ENCODE measurements around the gene CRABP1.

CRABP1 gene

GRCh38 chr15:78317145-78317836, 22.9 kb upstream of the CRABP1 start:
- peak; percentile 55 for DNase-seq

DNA sequence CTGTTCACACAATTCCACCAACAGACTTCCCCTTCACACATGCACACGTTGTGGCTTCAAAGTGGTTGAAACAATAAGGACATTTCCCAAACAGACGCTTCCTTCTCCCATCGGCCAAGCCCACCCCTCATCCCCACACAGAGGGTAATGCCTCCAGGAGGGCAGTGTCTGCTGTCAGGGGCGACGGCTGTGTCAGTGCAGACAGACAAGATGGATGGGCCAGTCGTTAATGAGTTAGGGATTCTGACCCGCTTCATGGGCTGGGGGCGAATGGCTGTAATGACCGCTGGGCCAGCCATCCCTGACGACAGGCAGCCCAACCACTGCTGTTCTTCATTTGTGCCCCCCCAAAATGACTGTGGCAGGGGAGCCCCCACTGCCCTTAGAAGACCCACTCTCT, 20.6 kb upstream of the CRABP1 start:
- no peak for DNase-seq

DNA sequence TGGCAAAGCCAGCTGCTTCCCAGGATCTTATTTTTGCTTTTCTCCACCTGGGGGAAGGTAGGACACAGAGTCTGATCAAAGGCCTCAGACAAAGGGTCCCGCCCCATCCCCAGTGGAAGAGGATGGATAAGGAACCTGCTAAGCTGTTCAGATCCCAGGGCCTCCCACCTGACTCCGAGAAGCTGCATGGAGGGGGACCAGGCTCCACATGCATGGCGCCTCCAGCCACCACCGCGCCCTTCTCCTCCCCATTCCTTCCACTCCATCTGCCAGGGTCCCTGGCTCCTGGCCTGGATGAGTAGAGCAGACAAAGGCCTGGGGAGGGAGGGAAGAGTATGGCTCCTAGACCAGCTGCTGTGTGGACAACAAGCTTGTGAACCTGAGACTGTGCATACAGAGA, 20.0 kb upstream of the CRABP1 start:
- no peak for DNase-seq

GRCh38 chr15:78321041-78321570, 19.0 kb upstream of the CRABP1 start:
- DNase-seq = no peak

GRCh38 chr15:78321786-78322185, 18.4 kb upstream of the CRABP1 start:
- DNase-seq = no peak

DNA sequence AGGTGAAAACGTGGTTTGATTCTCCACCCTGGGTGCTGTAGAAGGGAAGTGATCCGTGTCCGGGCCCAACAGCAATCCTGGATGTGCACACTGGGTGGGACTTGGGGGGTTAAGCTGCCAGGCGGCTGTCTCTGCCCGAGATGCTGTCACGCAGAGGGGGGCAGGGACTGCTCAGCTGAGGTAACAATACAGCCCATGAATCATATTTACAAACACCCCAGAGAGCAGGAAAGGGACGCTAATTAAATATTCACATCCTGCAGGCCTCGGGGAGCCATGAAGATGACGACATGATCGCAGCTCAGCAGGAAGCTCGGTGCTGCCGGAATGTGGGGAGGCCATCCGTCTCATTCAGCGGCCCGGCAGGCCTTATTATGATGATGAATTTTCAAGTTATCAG, 17.9 kb upstream of the CRABP1 start:
- DNase-seq = no peak

GRCh38 chr15:78322724-78323521, 17.2 kb upstream of the CRABP1 start:
- no peak for DNase-seq

DNA sequence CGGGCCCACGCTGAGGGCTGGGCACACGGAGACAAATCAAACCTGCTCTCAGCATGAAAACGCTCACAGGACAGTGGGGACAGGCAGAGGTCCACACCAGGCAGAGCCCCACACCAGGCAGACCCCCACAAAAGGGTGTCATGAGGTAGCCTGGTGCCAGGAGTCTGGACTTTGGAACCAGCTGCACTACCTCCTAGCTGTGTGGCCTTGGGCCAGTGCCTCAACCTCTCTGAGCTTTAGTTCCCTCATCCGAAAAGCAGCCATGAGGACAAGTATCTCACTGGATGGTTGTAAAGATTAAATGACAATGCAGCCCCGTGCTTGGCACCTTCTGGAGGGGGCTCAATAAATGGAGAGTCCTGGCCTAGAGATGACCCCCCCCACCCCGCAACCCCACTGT, 16.5 kb upstream of the CRABP1 start:
- no peak for DNase-seq

GRCh38 chr15:78324144-78324543, 16.0 kb upstream of the CRABP1 start:
- no peak for DNase-seq

GRCh38 chr15:78325092-78325843, 14.9 kb upstream of the CRABP1 start:
- DNase-seq = no peak

- DNase-seq = no peak
Observed at GRCh38 chr15:78327466-78327865, 12.7 kb upstream of the CRABP1 start.

- DNase-seq = no peak
Observed at GRCh38 chr15:78329625-78330024, 10.5 kb upstream of the CRABP1 start.

- no peak for DNase-seq
Observed at GRCh38 chr15:78334845-78335244, 5.3 kb upstream of the CRABP1 start.

GRCh38 chr15:78335985-78336384, 4.2 kb upstream of the CRABP1 start:
- DNase-seq = no peak

- DNase-seq = no peak
Observed at GRCh38 chr15:78338781-78339180, 1.4 kb upstream of the CRABP1 start.

DNA sequence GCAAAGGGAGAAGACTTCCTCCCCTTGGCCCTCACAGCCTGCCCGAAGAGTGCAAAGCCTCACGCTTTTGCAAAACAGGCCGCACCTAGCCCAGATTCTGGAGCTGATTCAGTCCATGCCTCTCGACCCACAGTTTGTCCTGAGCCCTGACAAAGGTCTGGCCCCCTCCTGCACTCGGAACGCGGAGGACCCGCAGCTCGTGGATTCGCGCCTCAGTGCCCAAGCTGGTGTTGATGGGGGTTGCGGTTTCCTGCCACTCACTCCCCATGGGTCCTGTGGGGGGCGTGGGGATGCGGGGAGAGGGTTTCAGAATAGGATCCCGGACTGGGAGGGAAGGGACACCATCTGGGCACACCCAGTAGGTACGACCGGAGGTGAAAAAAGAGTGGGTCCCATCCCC, 594 bp upstream of the CRABP1 start:
- DNase-seq = no peak

DNA sequence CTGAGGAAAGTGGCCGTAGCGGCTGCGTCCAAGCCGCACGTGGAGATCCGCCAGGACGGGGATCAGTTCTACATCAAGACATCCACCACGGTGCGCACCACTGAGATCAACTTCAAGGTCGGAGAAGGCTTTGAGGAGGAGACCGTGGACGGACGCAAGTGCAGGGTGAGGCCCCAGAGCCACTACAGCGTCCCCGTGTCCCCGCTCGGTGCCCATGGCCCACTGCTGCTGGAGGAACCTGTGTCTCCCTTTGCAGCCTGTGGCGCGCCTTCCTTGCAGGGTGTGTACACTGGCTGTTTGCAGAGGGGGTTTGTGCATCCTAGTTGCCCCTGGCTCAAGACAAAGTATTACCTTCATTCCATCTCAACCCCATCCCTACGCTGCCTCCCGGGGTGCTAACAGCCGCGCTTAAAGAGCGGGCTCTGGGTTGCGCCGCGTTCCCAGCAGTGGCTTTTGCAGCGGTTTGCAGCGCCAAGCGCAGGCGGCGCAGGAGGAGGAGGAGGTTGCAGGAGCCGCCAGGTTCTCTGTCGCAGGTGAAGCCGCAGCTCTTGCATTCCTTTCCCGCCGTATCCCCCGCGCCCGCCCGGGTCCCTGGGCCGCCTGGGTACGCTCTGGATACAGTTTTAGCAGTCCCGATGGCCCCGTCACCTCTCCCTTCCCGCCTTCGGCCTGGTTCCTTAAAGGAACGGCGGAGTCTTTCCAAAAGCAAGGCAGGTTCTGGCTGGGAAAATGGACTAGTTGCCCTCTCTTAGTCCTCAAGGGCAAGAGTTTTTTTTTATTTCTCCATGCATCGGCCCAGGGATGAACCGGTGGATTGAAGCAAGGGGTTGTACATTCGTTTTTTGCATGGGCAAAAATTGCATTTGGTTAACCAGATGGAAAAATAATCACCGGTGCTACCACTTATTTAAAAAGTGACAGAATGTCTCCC, 1.2 kb downstream of the CRABP1 start:
- no peak for DNase-seq

DNA sequence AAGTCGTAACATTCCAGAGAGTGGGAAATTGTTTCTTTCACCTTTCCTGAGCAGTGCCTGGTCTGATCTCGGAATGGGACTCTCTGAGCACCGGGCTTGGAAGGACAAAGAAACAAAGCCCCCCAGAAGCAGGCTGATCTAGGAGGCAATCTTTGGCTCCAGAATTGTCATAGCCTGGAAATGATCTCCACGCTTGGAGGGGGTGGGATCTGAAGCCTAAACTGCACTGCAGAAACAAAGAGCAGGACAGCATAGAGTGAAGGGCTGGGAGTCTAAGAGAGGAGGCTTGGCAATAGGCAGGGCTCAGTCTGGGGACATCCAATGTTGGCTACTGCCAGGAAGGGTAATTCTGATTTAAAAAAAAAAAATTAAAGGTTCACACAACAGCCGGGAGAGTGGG, 1.9 kb downstream of the CRABP1 start:
- DNase-seq = no peak

DNA sequence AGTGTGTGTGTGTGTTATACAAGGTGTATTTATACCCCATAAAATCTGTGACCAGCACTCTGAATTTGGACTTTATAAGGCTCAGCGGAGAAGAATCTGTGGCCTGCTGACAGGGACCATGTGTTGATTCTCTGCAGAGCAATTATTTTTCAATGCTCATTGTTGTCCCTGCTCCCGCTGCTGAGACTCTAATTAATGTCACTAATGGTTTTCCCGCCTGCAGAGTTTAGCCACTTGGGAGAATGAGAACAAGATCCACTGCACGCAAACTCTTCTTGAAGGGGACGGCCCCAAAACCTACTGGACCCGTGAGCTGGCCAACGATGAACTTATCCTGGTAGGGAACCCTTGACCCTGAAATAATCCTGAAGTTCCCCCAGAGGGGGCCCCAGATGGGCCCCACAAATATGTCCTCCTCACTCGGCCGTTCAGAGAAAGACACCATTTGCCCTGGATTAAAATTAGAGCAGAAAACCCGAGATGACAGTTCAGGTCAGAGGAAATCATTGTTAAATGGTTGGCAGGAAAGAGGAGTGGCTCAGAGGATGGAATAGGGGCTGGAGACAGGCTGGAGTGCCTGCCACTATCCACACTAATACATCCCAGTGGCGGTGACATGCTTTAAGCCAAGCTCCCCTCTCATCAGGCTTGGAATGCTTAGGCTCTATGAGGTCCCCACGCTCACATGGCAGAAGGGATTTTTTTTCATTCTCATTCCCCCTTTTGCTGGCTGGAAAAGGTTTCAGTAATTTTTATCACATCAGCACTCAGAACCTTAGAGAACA, 3.3 kb downstream of the CRABP1 start:
- no peak for DNase-seq

DNA sequence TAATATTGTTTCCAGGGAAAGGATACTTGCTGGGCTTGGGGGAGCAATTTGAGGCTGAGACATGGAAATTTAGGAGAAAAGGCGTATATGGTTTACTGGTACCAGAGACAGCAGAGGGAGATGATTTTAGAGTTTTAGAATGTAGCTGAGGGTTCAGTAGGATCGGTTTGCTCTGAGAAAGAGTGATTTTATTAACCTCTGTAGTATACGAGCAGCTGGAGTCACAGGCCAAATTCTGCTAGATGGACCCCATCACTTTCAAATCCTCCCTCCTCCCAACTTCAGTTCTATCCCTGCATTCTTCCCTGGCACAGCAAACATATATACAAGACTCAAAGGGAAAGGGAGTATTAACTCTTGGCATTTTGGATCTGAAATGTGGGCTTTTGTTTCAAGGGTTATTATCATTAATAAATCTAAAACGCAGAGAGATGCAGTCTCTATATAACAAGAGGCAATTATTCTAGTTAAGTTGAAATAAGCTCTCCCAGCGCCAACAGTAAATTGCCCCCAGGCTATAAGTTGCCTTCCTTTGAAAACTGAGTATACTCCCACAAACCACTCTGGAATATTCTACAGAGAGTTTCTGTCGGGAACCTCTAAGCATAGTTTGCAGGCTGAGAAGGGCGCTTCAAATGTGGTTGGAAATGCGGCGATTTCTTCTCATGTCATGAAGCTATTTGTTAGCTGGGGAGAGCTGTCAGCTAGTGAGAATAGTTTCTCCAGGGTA, 5.4 kb downstream of the CRABP1 start:
- no peak for DNase-seq

Measured in 8988T (cell line).